ENCODE results near the gene CREB5.

CREB5 gene

DNA sequence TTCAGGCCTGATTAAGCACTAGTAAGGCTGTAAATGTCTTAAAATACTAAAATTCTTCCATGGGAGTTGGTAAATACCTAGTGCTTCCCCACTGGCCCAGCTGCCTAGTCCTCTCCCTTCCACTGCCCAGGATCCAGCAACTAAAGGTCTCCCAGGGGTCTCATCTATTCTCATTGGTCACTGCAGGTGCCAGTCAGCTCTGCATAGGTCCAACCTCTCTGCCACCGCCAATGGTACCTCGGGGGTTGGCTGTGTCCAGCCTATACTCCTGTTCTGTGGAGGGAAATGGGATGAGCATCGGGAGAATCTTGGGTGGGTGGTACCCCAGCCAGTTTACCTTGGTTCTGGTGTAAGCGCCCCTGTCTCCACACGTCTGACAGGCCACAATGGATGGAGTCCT is 6.1 kb upstream of the CREB5 start:
- no peak for DNase-seq (ENCODE audit: low read depth in 2 of 3, low spot score in 2 of 3)

DNA sequence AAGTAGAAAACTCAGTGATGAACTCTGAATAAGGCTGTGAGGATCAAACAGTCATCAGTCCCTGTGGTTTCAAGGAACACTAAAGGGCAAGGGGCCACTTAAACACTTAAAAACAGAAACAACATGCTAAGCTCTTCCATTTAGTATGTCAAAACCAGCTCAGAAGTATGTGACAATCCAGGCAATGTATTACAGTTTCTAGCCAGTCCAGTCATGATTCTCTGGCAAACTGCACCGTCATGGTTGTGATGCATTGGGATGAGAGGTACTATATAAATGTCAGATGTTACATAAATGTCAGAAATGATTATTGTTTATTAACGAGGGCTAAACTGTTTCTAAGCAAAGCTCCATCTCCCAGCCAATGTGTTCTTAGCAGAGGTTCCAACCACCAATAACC is 4.7 kb upstream of the CREB5 start:
- DNase-seq (ENCODE audit: low read depth in 2 of 3, low spot score in 2 of 3): no peak

DNA sequence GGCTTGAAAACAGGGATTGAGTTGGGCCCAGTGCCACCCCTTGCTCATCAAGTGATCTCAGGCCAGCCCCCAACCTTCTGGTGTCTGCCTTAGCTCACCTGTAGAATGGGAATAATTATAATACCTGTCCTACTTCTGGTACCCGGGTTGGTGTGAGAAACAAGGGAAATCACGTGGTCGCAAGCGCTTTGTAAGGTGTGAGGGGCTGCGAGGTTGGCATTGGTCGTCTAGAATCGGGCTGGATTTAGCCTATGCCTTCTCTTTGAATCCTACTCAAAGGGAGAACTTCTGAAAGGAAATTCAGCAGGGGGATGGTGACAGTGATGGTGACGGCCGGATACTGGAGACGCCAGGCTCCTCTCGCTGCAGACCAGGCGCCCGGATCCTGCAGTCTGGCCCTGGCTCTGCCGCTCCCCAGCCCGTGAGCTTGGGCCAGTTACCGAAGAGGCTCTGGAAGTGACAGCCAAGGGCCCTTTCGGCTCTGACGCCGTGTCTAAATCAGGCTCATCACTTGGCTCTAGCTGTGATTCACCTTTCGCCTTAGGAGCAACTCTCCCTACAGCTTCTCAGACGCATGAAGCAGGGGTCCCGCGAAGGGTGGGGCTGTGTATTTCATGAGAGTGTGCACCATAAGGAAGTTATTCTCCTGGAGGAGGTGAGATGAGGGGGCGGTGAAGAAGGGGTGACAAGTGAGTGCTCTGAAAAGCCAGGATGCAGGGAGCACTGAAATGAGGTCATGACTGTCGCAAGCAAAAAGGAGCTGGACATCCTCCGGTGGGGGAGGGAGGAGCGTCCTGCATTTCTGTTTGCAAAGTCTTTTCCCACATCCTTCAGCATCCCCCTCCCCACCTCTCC is 4.0 kb upstream of the CREB5 start:
- DNase-seq (ENCODE audit: low read depth in 2 of 3, low spot score in 2 of 3): no peak

DNA sequence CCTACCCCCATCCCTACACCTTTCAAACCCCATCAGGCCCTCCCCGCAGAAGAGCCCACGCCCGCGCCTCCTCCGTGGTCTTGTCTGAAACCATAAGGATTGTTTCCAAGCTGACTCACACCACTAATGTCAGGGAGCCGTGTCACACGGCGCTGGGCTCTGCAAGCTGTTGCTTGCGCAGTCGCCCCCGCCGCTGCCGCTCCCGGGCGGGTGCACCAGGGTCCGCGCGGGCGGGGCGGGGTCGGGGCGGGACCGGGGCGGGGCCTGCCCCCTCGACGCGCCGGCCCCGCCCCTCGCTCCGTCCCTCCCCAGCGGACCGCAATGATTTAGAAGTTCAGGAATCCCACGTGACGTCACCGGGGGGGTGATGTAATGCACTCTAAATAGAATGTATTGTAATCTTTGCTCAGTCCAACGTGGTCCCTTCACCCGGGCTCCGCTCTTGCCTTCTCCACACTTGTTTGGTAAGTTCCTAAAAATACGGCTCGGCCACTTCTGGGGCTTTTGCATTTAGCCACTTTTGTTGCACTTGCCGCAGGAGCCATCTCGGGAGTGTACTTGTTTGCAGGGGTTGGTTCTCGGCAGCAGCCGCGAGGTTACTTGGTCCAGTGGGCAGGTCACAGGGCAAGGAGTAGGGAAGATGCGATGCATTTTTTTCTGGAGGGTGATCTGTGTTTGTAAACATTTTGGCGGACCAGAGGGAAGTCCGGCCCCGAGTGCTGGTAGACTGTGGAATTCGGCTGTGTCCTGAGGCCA is 3.2 kb upstream of the CREB5 start:
- DNase-seq (ENCODE audit: low read depth in 2 of 3, low spot score in 2 of 3): peak; percentile 49 to 57 (median 49)

DNA sequence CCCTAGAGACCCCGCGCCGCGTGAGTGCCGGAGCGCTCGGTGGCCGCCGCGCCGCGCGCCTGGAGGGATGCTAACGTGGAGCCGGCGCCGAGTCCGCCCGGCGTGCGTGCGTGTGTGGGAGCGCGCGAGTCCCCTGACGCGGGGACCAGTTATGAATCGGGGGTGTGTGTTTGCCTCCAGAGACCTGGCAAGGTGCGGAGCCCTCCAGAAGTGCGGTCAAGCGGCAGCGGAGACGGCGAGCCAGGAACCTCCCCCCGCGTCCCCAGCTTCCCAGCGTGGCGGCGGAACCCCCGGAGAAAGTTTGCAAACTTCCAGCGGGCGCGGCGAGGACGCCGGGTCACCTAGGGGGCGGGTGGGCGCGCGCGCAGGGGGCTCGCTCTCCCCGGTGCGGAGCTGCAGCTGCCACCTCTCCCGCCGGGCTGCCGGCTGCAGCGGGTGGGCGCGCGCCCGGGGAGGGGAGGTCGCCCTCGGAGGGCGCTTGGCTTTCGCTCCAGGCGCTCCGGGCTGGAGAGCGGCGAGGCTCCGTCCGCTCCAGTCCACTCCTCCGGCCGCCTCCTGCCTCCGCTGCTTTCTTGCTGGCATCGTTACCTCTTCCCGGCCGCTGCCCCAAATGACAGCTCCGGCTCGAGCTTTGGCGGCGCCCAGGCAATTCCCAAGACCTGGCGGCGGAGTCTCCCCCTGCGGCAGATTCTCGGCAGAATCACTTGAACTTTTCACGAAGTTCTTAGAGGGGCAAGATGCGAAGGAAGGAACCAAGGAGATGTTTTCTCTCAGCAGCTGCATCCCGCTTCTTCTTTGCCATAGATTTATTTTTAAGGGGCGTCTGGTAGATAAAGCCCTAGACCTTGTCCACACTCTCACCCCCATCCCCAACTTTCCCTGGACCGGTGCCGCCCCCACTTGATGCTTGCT is 2.3 kb upstream of the CREB5 start:
- DNase-seq (ENCODE audit: low read depth in 2 of 3, low spot score in 2 of 3): no peak

DNA sequence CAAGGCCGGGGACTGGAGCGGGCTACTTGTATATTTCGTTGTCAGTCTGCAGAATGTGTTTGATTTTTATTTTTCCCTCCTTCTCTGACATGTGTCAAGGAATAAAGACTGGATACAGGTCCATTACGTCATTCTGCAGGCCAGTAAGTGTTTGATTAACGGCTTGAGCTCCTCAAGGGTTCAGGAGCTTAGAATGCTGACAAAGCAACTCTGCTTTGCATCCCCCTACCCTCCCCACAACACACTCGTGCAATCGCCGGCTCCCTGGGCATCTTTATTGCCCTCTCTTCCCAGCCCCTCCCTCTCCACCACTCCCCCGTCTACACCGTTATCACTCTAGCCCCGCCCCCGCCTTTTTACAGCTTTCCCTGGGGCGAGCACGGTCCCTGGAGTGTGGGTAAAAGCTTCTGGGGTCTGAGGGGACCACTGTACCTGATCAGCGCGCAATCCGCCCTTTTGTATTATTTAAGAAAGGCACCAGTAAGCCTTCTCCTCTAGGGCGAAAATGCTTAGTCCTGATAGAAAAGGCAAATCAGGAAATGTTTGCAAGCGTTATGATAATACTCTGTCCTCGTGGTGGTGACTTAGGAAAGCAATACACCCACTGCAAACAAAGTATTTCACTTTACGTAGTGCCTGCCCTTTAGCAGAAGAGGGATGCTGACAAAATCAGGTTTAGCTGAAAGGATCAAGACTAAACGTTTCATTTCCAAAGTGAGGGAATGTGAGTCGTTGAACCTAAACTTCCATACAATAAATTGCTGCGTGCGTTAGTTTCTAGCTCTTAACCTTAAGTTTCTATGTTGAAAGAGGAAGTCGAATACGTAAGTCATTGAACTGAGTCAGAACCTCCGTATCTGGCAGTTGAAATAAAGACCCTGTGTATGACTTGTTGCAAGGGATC is 1.4 kb upstream of the CREB5 start:
- no peak for DNase-seq (ENCODE audit: low read depth in 2 of 3, low spot score in 2 of 3)

DNA sequence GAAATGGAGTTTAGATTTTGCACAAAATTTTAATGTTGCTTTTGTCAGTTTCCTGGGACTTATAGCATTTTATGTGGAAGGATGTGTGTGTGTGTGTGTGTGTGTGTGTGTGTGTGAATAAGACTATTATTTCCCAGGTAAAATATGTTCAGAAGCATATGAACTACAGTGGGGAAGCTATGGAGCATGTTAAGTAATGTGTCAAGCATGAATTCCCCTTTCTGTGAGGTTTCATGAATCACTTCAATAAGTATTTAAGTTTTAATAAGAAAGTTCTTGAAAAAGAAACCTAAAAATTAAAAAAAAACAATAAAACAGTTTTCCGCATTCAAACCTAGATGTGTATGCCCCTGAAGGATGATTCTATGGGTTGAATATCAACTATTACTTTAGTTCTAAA is 693 bp downstream of the CREB5 start:
- DNase-seq (ENCODE audit: low read depth in 2 of 3, low spot score in 2 of 3): no peak

DNA sequence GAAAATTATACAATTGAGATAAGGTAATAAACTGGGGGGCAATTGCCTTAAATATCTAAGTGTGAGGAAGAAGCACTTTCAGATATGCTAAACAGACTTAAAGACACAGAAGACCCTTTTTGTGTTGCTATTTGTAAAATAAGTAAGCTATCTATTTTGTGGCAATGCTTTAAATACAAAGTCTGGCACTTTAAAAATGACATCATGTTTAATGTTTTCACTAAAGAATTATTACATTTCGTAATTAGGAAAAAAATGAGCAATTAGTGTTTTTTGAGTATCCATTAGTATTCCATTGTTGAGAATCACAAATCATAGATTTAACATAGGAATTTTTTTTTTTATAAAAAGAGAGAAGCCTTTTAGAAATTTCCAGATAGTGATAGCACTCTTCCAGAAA is 2.1 kb downstream of the CREB5 start:
- DNase-seq (ENCODE audit: low read depth in 2 of 3, low spot score in 2 of 3): no peak

DNA sequence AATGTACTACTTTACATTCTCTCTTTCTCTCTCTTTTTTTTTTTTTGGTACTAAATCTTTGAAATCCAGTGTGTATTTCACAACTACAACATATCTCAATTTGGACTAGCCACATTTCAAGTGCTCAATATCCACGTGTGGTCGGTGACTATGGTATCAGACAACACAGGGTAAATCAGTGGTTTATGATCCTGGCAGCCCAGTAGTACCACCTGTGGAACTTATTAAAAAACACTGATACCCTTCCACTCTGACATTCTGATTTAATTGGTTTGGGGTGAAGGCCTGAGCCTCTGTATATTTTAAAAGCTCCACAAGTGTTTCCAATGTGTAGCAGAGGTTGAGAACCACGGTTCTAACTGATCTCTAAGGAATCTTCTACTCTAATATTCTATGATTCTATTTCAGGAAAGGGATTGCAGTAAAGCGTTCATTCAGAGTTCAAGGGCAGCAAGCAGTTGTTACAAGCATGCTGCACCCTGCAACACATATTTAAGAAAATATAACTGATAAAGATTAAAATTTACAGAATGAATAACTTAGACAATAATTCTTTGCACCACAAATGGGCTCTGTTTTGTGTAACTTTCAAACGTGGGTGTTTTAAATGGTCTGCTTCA is 5.1 kb downstream of the CREB5 start:
- DNase-seq (ENCODE audit: low read depth in 2 of 3, low spot score in 2 of 3): no peak

DNA sequence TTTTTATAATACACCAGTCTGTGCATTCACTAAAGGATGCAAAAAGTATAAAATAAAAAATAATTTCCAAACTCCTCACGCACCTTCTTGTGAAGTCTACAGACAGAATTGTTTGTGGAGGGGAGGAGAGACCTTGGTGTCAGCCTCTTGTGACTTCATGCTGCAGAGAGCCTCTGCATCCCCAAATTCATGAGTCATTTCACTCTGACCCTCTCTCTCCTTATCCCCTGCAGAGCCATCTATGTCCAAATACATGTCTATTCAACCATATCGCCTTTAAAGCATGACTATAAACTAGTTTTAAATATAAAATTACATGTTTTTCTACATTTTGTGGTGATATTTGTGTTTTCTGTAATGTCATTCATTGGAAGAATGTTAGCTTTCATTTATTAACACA is 6.0 kb downstream of the CREB5 start:
- DNase-seq (ENCODE audit: low read depth in 2 of 3, low spot score in 2 of 3): no peak

DNA sequence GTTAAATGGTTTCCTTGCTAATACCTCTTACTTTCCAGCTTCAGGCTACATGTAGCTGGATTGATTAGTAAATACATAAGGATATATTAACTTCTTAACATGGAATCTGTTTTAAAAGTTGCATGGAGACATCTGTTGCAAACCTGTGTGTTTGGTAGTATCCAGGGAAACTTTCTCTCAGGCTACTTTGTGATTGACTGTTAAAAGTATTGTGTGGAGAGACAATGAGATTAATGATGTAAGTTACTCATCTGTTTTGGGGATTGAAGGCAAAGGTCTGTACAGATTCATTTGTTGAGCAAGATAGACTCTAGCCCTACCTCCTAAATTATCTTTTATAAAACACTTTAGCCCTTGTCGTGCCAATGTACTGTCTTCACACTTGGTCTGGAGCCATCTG is 6.6 kb downstream of the CREB5 start:
- DNase-seq (ENCODE audit: low read depth in 2 of 3, low spot score in 2 of 3): no peak

DNA sequence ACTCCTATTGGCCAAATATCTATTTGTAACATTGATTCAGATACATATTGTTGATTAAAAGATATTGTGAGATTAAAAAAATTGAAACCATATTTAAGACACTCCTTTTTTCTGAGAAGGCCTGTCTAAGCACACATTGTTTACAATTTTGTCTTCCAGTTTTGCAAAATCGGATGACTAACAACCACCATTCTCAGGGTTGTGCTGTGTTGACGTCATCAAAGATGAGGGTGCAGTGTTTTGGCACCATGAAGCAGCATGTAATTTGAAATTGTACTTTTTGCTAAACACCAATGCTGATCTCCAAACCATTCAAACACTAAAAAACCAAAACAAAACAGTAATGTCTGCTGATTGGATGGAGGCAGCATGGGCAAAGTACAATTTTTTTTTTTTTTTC is 7.4 kb downstream of the CREB5 start:
- DNase-seq (ENCODE audit: low read depth in 2 of 3, low spot score in 2 of 3): no peak

DNA sequence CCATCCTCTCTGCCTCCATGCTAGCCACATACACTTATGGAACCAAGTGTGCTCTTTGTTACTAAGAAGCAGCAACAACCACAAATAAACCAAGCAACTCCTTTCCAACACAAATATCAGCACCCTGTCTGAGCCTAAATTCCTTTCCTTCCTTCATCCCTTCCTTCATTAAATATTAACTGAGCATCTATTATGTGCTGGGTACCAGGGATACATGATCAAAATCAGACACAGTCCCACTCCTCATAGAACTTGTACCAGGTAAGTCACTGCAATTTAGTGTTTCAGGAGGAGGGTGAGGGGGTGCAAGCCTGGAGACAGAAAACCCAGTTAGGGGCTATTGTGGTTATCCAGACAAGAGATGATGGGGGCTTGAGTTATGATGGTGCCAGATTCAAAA is 10.8 kb downstream of the CREB5 start:
- no peak for DNase-seq (ENCODE audit: low read depth in 2 of 3, low spot score in 2 of 3)

DNA sequence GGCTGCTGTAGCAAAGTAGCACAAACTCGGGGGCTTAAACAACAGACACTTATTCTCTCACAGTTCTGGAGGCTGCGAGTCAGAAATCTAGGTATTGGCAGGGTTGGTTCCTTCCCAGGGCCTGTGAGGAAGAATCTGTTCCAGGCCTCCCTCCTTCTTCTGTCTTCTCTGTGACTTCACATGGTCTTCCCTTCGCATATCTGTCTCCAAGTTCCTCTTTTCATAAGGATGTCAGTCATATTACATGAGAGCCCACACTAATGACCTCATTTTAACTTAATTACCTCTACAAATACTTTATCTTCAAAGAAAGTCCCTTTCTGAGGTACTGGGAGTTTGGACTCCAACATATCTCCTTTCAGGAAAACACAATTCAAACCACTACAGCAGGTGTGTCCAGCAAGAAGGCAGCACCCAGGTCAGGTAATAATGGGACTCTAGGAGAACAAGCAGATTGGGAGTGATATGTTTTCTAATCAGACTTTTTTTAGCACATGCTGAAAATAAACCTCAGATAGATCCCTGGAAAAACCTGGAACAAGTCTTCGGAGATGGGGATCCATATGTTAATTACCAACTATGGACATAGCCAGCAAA is 11.7 kb downstream of the CREB5 start:
- DNase-seq (ENCODE audit: low read depth in 2 of 3, low spot score in 2 of 3): no peak

DNA sequence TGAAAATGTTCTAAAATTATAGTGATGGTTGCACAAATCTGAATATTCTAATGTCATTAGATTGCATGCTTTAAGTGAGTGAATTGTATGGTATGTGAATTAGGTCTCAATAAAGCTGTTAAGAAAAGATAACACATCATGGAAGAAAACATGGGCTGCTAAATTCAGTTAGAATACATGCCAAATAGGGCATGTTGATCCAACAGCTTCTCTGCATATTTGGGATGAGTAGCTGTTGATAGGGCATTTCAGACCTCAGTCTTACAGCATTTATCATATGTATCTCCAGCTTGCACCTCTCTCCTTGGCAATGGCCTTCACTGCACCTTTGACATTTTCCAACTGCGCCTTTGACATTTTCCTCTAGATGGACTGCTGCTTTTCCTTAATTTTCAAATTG is 13.2 kb downstream of the CREB5 start:
- no peak for DNase-seq (ENCODE audit: low read depth in 2 of 3, low spot score in 2 of 3)

DNA sequence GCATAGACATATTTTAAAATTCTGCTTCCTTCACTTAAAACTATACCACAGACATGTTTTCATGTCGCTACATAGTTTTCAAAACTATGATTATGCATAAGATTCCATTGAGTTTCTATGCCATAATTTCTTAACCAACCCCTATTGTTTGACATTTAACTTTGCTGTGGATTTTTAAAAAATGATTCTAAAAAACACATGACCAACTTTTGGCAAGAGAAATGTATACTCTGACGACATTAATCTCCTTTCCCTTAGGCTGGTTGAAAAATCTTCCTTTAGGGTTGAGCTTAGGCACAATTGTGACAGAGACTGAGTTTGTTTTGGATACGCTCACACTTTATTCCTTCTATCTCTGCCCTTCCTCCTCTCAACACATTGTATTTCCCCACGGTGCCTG is 14.9 kb downstream of the CREB5 start:
- DNase-seq (ENCODE audit: low read depth in 2 of 3, low spot score in 2 of 3): no peak

DNA sequence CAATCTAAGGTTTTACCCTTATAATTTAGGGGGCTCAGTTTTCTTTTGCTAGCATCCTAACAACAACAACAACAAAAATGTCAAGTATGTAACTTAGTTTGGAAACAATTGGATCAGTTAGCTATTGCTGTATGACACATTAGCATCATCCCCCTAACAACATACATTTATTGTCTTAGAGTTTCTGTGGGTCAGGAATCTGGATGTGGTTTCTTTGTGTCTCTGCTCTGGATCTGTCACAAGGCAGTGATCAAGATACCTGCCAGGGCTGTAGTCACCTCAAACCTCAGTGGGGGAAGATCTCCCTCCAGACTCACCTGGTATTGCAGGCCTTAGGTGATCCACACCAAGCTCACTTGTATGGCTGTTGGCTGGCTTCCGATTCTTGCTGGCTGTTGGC is 18.3 kb downstream of the CREB5 start:
- no peak for DNase-seq (ENCODE audit: low read depth in 2 of 3, low spot score in 2 of 3)

DNA sequence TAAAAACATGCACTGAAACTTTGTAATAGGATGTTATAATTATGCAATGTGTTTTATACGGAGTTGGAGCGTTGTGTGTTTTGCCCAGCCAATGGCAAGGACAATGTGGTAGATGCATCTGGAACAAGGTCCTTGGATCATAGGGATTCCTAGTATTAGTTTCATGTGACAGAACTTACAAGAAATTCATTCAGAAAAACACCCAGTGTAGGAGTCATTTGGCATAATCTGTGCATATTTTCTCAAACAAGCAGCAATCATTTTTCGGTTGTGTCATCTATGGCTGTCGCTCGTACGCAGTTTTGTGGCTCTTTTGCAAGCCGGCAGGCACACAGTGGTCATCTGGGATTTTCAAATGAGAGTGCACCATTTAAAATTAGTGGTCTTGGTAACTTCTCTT is 19.8 kb downstream of the CREB5 start:
- no peak for DNase-seq (ENCODE audit: low read depth in 2 of 3, low spot score in 2 of 3)

DNA sequence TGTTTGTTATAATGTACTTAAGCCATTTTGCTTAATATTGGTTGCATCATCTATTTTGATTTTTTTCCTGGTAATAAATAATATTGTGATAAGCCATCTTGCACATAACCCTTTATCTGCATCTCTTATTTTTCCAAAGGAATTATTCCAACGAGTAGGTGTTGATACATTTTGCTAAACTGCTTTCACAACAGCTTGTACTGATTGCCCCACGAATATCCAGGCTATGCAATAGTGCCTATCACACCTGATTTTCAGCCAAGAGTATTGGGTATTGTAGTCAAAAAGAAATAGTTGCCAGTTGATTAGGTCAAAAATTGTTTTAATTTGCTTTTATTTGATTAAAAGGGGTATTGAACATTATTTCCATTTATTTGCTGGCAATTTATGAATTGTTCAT is 20.7 kb downstream of the CREB5 start:
- no peak for DNase-seq (ENCODE audit: low read depth in 2 of 3, low spot score in 2 of 3)

DNA sequence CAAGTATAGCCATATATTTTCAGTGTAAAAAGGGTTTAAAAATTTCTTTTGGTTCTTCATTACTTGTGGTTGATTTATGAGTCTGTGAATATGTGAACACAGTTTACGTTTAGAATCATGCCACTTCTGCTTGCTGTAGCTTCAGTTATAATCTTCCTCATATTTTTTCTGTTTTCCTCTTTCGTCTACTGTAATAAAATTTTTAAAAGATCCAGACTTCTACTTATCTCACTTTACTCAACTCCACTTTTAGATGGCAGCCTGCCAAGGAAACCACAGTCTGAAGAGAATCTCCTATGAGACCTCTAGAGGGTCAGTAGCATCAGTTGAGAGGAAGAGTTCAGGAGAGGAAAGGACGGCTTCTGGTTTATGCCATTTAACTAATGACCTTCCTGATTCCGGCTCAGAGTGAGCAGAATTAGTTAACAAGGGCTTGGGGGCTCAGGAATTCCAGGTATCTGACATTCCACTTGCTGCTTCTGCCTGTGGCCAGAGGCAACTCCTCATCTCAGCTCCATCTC is 21.4 kb downstream of the CREB5 start:
- DNase-seq (ENCODE audit: low read depth in 2 of 3, low spot score in 2 of 3): no peak
